Endodermal cell (in vitro differentiated cells): ENCODE measurements around the gene AUNIP. TPM values are rescaled to one million over a fixed set of nuclear protein-coding genes. Genes with fewer than 3 reads are reported as not detected.

Experiments
- DNase-seq: peaks from one replicate; pipeline ENCODE4 v3.0.0-alpha.2; 2017
- H3K27ac ChIP-seq: 2 replicates; pipeline ENCODE4 v1.5.1; 2013; ENCODE audit warnings: mild to moderate bottlenecking, low read depth, low read length, moderate library complexity
- H3K27me3 ChIP-seq: 2 replicates; pipeline ENCODE4 v1.6.1; 2013; ENCODE audit warnings: mild to moderate bottlenecking, low read length, moderate library complexity; ENCODE audit not compliant: insufficient read depth, control insufficient read depth, poor library complexity, severe bottlenecking
- H3K36me3 ChIP-seq: 2 replicates; pipeline ENCODE4 v1.7.0; 2013; ENCODE audit warnings: mild to moderate bottlenecking, low read length, moderate library complexity; ENCODE audit not compliant: control insufficient read depth, insufficient read depth
- H3K4me1 ChIP-seq: one replicate; pipeline ENCODE4 v1.7.0; 2013; ENCODE audit warnings: low read length; ENCODE audit not compliant: control insufficient read depth, insufficient read depth
- H3K4me3 ChIP-seq: 2 replicates; pipeline ENCODE4 v1.5.1; 2013; ENCODE audit warnings: mild to moderate bottlenecking, low read length, moderate library complexity
- H3K9ac ChIP-seq: 2 replicates; pipeline ENCODE4 v1.6.1; 2013; ENCODE audit warnings: mild to moderate bottlenecking, low read length, moderate library complexity; ENCODE audit not compliant: poor library complexity, severe bottlenecking; ENCODE audit errors: extremely low read depth
- H3K9me3 ChIP-seq: 2 replicates; pipeline ENCODE4 v1.6.1; 2013; ENCODE audit warnings: mild to moderate bottlenecking, low read length, moderate library complexity; ENCODE audit not compliant: control insufficient read depth
- H3K27ac Mint-ChIP-seq: 2 replicates; pipeline ENCODE4 v1.8.0; 2020; ENCODE audit warnings: mixed read lengths
- H3K27me3 Mint-ChIP-seq: 2 replicates; pipeline ENCODE4 v1.8.0; 2021; ENCODE audit warnings: mild to moderate bottlenecking, mixed read lengths; ENCODE audit not compliant: insufficient read depth
- H3K36me3 Mint-ChIP-seq: 2 replicates; pipeline ENCODE4 v1.8.0; 2020; ENCODE audit warnings: low read depth, mixed read lengths
- H3K4me1 Mint-ChIP-seq: 2 replicates; pipeline ENCODE4 v1.8.0; 2020; ENCODE audit warnings: mixed read lengths
- H3K4me3 Mint-ChIP-seq: 2 replicates; pipeline ENCODE4 v1.8.0; 2020; ENCODE audit warnings: mild to moderate bottlenecking, moderate library complexity, mixed read lengths
- H3K9me3 Mint-ChIP-seq: 2 replicates; pipeline ENCODE4 v1.8.0; 2020; ENCODE audit warnings: mild to moderate bottlenecking, mixed read lengths
- WGBS, 2 experiments: methylation state at CpG; one replicate each; pipeline versions ENCODE4 v1.1.5 to v1.1.7; 2013; ENCODE audit warnings: missing lambda C conversion rate in 2 of 2, mixed read lengths in 1 of 2; ENCODE audit not compliant: insufficient coverage in 1 of 2, insufficient read length in 1 of 2; 5-methylcytosine and 5-hydroxymethylcytosine counted together
- total RNA-seq, 2 donors: library from RNA; stranded (reverse); fragmentation: NEBNext Ultra II Directional in 1 of 2; extraction: Animal tissue kit (Norgen Biotek cat#: 25700) in 1 of 2; gene quantifications; 2 replicates in 1 of 2; 3 replicates in 1 of 2; pipeline ENCODE4 v1.2.1, GENCODE V29; 2021
- TF ChIP-seq, protein P1 (sequence below): fragments of 200-600 bp; sonication (generic); conservative IDR thresholded peaks from 2 replicates; pipeline ENCODE4 v1.5.0; 2021; ENCODE audit warnings: antibody characterized with exemption, mild to moderate bottlenecking

Gene AUNIP
- total RNA-seq, 2 donors from 2014 or later = 14.3 to 19.5 TPM

DNA sequence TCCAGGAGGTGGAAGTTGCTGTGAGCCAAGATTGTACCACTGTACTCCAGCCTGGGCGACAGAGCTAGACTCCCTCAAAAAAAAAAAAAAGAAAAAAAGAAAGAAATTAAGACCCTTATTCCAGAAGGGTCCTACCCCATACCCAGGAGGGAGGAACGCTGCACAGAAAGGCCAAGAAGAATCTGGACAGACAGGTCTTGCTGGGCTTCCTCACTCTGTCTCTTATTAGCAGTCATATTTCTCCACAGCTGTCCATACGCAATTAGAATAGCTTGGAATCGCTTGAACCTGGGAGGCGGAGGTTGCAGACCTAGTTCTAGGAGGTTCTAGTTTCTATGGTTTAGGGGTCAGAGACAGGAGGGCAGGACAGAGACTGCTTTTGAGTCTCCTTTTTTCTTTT is 19.4 kb upstream of the AUNIP start:
- Histone ChIP-seq H3K27ac (no peak overlapping the region), H3K27me3 (no peaks in the 10 kb centered on the region), H3K9ac (no peak overlapping the region), H3K9me3 (no peaks in the 10 kb centered on the region), H3K4me1 (peaks cover 3% of the 10 kb centered on the region), H3K36me3 (no peaks in the 10 kb centered on the region), H3K4me3 (no peak overlapping the region)
- 85 to 95% methylated on average over 3 to 5 of the region's 5 CpGs for WGBS, 2 experiments
- TF ChIP-seq, protein P1, sequence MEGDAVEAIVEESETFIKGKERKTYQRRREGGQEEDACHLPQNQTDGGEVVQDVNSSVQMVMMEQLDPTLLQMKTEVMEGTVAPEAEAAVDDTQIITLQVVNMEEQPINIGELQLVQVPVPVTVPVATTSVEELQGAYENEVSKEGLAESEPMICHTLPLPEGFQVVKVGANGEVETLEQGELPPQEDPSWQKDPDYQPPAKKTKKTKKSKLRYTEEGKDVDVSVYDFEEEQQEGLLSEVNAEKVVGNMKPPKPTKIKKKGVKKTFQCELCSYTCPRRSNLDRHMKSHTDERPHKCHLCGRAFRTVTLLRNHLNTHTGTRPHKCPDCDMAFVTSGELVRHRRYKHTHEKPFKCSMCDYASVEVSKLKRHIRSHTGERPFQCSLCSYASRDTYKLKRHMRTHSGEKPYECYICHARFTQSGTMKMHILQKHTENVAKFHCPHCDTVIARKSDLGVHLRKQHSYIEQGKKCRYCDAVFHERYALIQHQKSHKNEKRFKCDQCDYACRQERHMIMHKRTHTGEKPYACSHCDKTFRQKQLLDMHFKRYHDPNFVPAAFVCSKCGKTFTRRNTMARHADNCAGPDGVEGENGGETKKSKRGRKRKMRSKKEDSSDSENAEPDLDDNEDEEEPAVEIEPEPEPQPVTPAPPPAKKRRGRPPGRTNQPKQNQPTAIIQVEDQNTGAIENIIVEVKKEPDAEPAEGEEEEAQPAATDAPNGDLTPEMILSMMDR = no peak
- DNase-seq = no peak
- H3K9me3 Mint-ChIP-seq = no peaks in the 10 kb centered on the region
- no peak overlapping the region for H3K27ac Mint-ChIP-seq
- peaks cover 23% of the 10 kb centered on the region for H3K27me3 Mint-ChIP-seq
- H3K36me3 Mint-ChIP-seq = no peaks in the 10 kb centered on the region
- H3K4me3 Mint-ChIP-seq = no peak overlapping the region
- H3K4me1 Mint-ChIP-seq = peaks cover 9% of the 10 kb centered on the region

GRCh38 chr1:25877155-25877554 is 17.9 kb upstream of the AUNIP start:
- TF ChIP-seq, protein P1 = no peak
- no peak overlapping the region for H3K27ac Mint-ChIP-seq
- WGBS, 2 experiments = 98 to 100% methylated on average over 1 to 2 of the region's 2 CpGs

GRCh38 chr1:25876693-25877077 is 17.4 kb upstream of the AUNIP start:
- Histone ChIP-seq H3K36me3 (no peaks in the 10 kb centered on the region), H3K4me3 (no peak overlapping the region), H3K9me3 (no peaks in the 10 kb centered on the region), H3K27ac (no peak overlapping the region), H3K9ac (no peak overlapping the region), H3K4me1 (peaks cover 3% of the 10 kb centered on the region), H3K27me3 (no peaks in the 10 kb centered on the region)
- H3K4me1 Mint-ChIP-seq = peaks cover 9% of the 10 kb centered on the region
- no peak for DNase-seq
- TF ChIP-seq, protein P1 = no peak
- peaks cover 23% of the 10 kb centered on the region for H3K27me3 Mint-ChIP-seq
- H3K4me3 Mint-ChIP-seq = no peak overlapping the region
- peak overlapping the region; percentile 88 for H3K27ac Mint-ChIP-seq
- WGBS, 2 experiments = 90% methylated on average over 2 of the region's 2 CpGs; no CpG with 5 or more reads in 1 of the 2 experiments
- no peaks in the 10 kb centered on the region for H3K36me3 Mint-ChIP-seq
- no peaks in the 10 kb centered on the region for H3K9me3 Mint-ChIP-seq

More at GRCh38 chr1:25877155-25877554, 17.9 kb upstream of the AUNIP start:
- no peak for DNase-seq
- Histone ChIP-seq H3K27me3 (no peaks in the 10 kb centered on the region), H3K36me3 (no peaks in the 10 kb centered on the region), H3K4me1 (peaks cover 3% of the 10 kb centered on the region), H3K27ac (no peak overlapping the region), H3K9ac (no peak overlapping the region), H3K4me3 (no peak overlapping the region), H3K9me3 (no peaks in the 10 kb centered on the region)
- Mint-ChIP-seq H3K27me3 (peaks cover 23% of the 10 kb centered on the region), H3K36me3 (no peaks in the 10 kb centered on the region), H3K9me3 (no peaks in the 10 kb centered on the region), H3K4me3 (no peak overlapping the region), H3K4me1 (peaks cover 9% of the 10 kb centered on the region)
